ENCODE data around the gene CACNA1E.

The CACNA1E gene

DNA sequence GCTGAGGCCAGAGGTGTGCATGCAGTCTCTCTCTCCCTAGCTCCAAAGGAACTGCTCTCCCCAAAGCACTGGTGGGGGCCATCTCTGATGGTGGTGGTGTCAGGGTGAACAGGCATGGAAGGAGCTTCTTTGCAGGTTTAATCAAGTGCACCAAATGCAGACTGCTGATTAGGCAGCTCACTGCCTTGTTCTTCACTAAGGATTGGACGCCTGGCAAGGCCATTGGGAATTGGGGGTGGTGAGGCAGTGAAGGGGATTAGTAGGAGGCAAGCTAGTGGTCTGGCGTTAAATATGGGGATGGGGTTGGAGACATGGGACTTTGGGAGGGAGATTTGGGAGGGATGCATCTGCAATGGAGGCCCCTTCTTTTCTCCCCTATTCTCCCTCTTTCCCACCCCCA lies 1.5 kb downstream of the CACNA1E start:
- no peak for TF ChIP-seq CTCF (IDR thresholded peaks at IDR 0.05)

DNA sequence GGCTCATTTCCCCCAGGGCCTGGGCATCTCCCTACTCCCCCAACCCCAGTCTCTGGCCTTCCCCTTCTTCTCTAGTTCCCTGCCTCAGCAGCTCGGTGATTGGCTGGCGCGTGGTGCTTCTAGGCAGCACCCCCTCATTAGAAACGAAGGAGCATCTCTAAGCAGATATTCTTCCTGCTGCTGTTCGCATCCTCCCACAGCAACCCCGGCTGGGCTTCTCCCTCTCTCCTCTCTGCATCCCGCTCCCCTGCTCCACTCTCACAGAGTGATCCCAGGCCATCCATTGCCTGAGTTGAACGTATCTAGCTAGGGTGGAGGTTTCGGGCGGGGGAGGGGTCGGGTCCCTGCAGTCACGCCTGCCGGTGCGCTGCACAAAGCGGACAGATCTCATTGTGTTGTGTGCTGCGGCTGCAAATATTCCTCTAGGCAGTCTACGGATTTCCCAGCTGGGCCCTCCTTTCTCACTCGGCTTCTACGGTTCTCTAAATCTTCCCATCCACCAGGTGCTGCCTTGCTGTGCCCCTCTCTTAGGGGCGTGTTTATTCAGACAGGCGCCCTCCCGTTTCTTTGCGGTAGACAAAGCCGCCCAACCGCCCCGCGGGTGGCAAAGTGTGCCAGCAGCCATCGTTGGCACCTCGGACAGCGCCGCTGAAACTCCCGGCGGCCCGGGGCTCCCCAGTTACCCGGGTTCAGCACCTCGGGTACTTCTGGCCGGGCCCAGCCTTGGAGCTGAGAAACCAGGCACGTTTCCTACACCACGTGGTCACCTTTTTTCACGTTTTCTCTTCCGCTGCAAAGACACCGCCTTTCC lies 2.2 kb downstream of the CACNA1E start:
- TF ChIP-seq CTCF (IDR thresholded peaks at IDR 0.05) = no peak

GRCh38 chr1:181486098-181486420 lies 2.7 kb downstream of the CACNA1E start:
- no peak for TF ChIP-seq CTCF (IDR thresholded peaks at IDR 0.05)

DNA sequence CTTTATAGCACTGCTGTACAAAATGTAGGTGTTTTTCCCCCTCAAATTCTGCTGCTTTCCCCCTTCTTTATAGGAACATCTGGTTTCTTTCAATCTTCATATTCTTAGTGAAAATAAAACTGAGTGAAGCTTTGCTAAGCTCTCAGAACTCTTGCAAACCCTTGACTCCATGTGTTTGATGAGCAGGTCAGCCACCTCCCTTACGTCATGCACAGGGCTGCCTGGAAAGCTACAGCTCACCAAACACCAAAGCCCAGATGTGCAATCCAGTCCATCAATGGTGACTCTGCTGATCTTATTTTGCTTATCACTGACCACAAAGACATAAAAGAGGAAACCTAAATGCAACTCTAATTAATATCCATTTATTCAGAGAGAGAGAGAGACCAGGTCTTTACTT lies 5.5 kb downstream of the CACNA1E start:
- TF ChIP-seq CTCF (IDR thresholded peaks at IDR 0.05) = no peak

- TF ChIP-seq CTCF (IDR thresholded peaks at IDR 0.05) = no peak
Observed at GRCh38 chr1:181490276-181490675, 7.0 kb downstream of the CACNA1E start.

- no peak for TF ChIP-seq CTCF (IDR thresholded peaks at IDR 0.05)
Observed at GRCh38 chr1:181490740-181491712, 7.7 kb downstream of the CACNA1E start.

DNA sequence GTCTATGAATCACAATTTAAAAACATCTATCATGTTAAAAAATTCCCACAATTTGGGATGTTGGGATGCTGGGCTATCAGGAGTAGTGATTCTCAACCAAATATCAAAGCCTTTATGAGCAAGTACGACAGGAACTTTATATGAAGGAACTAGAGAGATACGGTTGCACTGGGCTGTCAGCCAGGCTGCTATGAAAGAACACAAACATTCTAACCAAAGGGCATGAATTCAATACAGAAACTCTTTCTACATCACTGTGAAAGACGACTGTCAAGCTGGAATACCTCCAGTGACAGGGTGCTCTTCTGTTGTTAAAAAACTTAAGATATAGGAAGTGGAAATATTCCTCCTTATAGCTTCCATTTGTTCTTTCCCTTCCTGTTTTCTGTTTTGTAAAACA lies 9.8 kb downstream of the CACNA1E start:
- TF ChIP-seq CTCF (IDR thresholded peaks at IDR 0.05) = no peak
